ENCODE data around the gene HLCS. TPM values are rescaled to one million over a fixed set of nuclear protein-coding genes. Genes with fewer than 3 reads are reported as not detected.
"Not testable (repeated sequence)": the region's sequence is repeated elsewhere in the genome, so short reads cannot be mapped to it uniquely, and the experiment has no call there.

HLCS gene
- total RNA-seq, 3 donors from 2014 or later: 19.5 to 26.2 (median 20.3) TPM

GRCh38 chr21:36959020-36959835 lies 7.2 kb downstream of the HLCS start:
- Histone ChIP-seq H3K4me1 (no peaks in the 10 kb centered on the region), H3K4me3 (no peak overlapping the region), H3K27me3 (no peaks in the 10 kb centered on the region), H3K36me3 (no peaks in the 10 kb centered on the region), H3K9me3 (no peaks in the 10 kb centered on the region), H3K27ac (no peak overlapping the region)
- no peak for DNase-seq (ENCODE audit: low spot score in 2 of 2)
- no peak for TF ChIP-seq POLR2AphosphoS5 (IDR thresholded peaks at IDR 0.05)
- no peak for TF ChIP-seq POLR2A (IDR thresholded peaks at IDR 0.05)
- no peak for TF ChIP-seq CTCF (IDR thresholded peaks at IDR 0.05)
- intact Hi-C loops (cut with DNase I; ENCODE audit: low total_unique reads): no loop called here

- TF ChIP-seq POLR2A (IDR thresholded peaks at IDR 0.05) (no peak), POLR2AphosphoS5 (IDR thresholded peaks at IDR 0.05) (no peak), CTCF (IDR thresholded peaks at IDR 0.05) (no peak)
- no peak overlapping the region for H3K27ac ChIP-seq
Measured at GRCh38 chr21:36955783-36956182, 10.7 kb downstream of the HLCS start.

GRCh38 chr21:36952331-36952730 lies 14.1 kb downstream of the HLCS start:
- not testable (repeated sequence) for H3K36me3 ChIP-seq, H3K27ac ChIP-seq

More at GRCh38 chr21:36955783-36956182, 10.7 kb downstream of the HLCS start:
- no peaks in the 10 kb centered on the region for H3K27me3 ChIP-seq
- H3K4me1 ChIP-seq: no peaks in the 10 kb centered on the region
- H3K9me3 ChIP-seq: no peaks in the 10 kb centered on the region
- intact Hi-C loops (cut with DNase I; ENCODE audit: low total_unique reads): no loop called here
- H3K36me3 ChIP-seq: no peaks in the 10 kb centered on the region
- H3K4me3 ChIP-seq: no peak overlapping the region
- no peak for DNase-seq (ENCODE audit: low spot score in 2 of 2)

GRCh38 chr21:36949171-36950141 lies 17.0 kb downstream of the HLCS start:
- Histone ChIP-seq H3K4me3 (no peak overlapping the region), H3K9me3 (peaks cover 0 to 7% of the 10 kb centered on the region in 2 donors), H3K36me3 (no peaks in the 10 kb centered on the region), H3K27me3 (no peaks in the 10 kb centered on the region), H3K4me1 (no peaks in the 10 kb centered on the region), H3K27ac (no peak overlapping the region)
- intact Hi-C loops (cut with DNase I; ENCODE audit: low total_unique reads): no loop called here
- TF ChIP-seq POLR2AphosphoS5 (IDR thresholded peaks at IDR 0.05): no peak
- TF ChIP-seq CTCF (IDR thresholded peaks at IDR 0.05): no peak
- TF ChIP-seq POLR2A (IDR thresholded peaks at IDR 0.05): no peak
- no peak for DNase-seq (ENCODE audit: low spot score in 2 of 2)

More at GRCh38 chr21:36952331-36952730, 14.1 kb downstream of the HLCS start:
- DNase-seq (ENCODE audit: low spot score in 2 of 2); intact Hi-C loops (cut with DNase I; ENCODE audit: low total_unique reads); H3K4me3 ChIP-seq; H3K4me1 ChIP-seq; H3K27me3 ChIP-seq; H3K9me3 ChIP-seq: not testable (repeated sequence)

- Histone ChIP-seq H3K9me3 (peaks cover 0 to 7% of the 10 kb centered on the region in 2 donors), H3K27ac (no peak overlapping the region), H3K4me3 (no peak overlapping the region), H3K27me3 (no peaks in the 10 kb centered on the region), H3K4me1 (no peaks in the 10 kb centered on the region), H3K36me3 (no peaks in the 10 kb centered on the region)
- TF ChIP-seq CTCF (IDR thresholded peaks at IDR 0.05) (no peak), POLR2AphosphoS5 (IDR thresholded peaks at IDR 0.05) (no peak), POLR2A (IDR thresholded peaks at IDR 0.05) (no peak)
- no peak for DNase-seq (ENCODE audit: low spot score in 2 of 2)
- intact Hi-C loops (cut with DNase I; ENCODE audit: low total_unique reads): no loop called here
Measured at GRCh38 chr21:36948686-36949085, 17.8 kb downstream of the HLCS start.

Data from breast epithelium (tissue), 4 donors.